Measurements from ENCODE around the gene SIDT2. TPM values are rescaled to one million over a fixed set of nuclear protein-coding genes. Genes with fewer than 3 reads are reported as not detected.

The SIDT2 gene
- total RNA-seq, 4 donors from 2014 or later: 42.6 to 130 (median 74.7) TPM

GRCh38 chr11:117191680-117192400 lies 13.3 kb downstream of the SIDT2 start:
- DNase-seq (ENCODE audit: low spot score in 2 of 2): peak in 1 of 2 donors; percentile 55
- Histone ChIP-seq H3K4me3 (no peak overlapping the region), H3K36me3 (peaks cover 91% of the 10 kb centered on the region), H3K4me1 (peaks cover 12% of the 10 kb centered on the region), H3K27me3 (no peaks in the 10 kb centered on the region), H3K27ac (no peak overlapping the region), H3K9me3 (no peaks in the 10 kb centered on the region)
- TF ChIP-seq POLR2AphosphoS5 (IDR thresholded peaks at IDR 0.05) (no peak), EP300 (IDR thresholded peaks at IDR 0.05) (no peak), POLR2A (IDR thresholded peaks at IDR 0.05) (no peak), CTCF (IDR thresholded peaks at IDR 0.05) (no peak)
- 93% methylated on average over 26 of the region's 26 CpGs for WGBS

- Histone ChIP-seq H3K27me3 (no peaks in the 10 kb centered on the region), H3K4me1 (peaks cover 13% of the 10 kb centered on the region), H3K9me3 (no peaks in the 10 kb centered on the region), H3K4me3 (no peak overlapping the region), H3K27ac (no peak overlapping the region), H3K36me3 (peaks cover 88% of the 10 kb centered on the region)
- WGBS: 96% methylated on average over 17 of the region's 17 CpGs
- TF ChIP-seq CTCF (IDR thresholded peaks at IDR 0.05) (no peak), POLR2AphosphoS5 (IDR thresholded peaks at IDR 0.05) (no peak), EP300 (IDR thresholded peaks at IDR 0.05) (no peak), POLR2A (IDR thresholded peaks at IDR 0.05) (no peak)
- DNase-seq (ENCODE audit: low spot score in 2 of 2): peak in 1 of 2 donors; percentile 56
Measured at GRCh38 chr11:117192401-117192875, 13.9 kb downstream of the SIDT2 start.

- DNase-seq (ENCODE audit: low spot score in 2 of 2): peak in 1 of 2 donors; percentile 53
- Histone ChIP-seq H3K27ac (no peak overlapping the region), H3K4me3 (no peak overlapping the region), H3K4me1 (peaks cover 16% of the 10 kb centered on the region), H3K27me3 (no peaks in the 10 kb centered on the region), H3K9me3 (no peaks in the 10 kb centered on the region), H3K36me3 (peaks cover 79% of the 10 kb centered on the region)
- WGBS: 83% methylated on average over 12 of the region's 15 CpGs
- no peak for TF ChIP-seq CTCF (IDR thresholded peaks at IDR 0.05)
- no peak for TF ChIP-seq POLR2AphosphoS5 (IDR thresholded peaks at IDR 0.05)
- no peak for TF ChIP-seq EP300 (IDR thresholded peaks at IDR 0.05)
- no peak for TF ChIP-seq POLR2A (IDR thresholded peaks at IDR 0.05)
Measured at GRCh38 chr11:117193130-117194020, 14.8 kb downstream of the SIDT2 start.

- H3K9me3 ChIP-seq: no peaks in the 10 kb centered on the region
- TF ChIP-seq POLR2AphosphoS5 (IDR thresholded peaks at IDR 0.05): no peak
- TF ChIP-seq EP300 (IDR thresholded peaks at IDR 0.05): no peak
- no peak overlapping the region for H3K27ac ChIP-seq
- peaks cover 22% of the 10 kb centered on the region for H3K4me1 ChIP-seq
- DNase-seq (ENCODE audit: low spot score in 2 of 2): no peak
- no peak overlapping the region for H3K4me3 ChIP-seq
- peaks cover 70% of the 10 kb centered on the region for H3K36me3 ChIP-seq
- WGBS: 88% methylated on average over 5 of the region's 5 CpGs
- H3K27me3 ChIP-seq: no peaks in the 10 kb centered on the region
Measured at GRCh38 chr11:117194267-117194666, 15.7 kb downstream of the SIDT2 start.

- H3K27ac ChIP-seq: no peak overlapping the region
- peaks cover 60% of the 10 kb centered on the region for H3K36me3 ChIP-seq
Measured at GRCh38 chr11:117195258-117195657, 16.7 kb downstream of the SIDT2 start.

More at GRCh38 chr11:117195258-117195657, 16.7 kb downstream of the SIDT2 start:
- H3K27me3 ChIP-seq: no peaks in the 10 kb centered on the region
- H3K9me3 ChIP-seq: no peaks in the 10 kb centered on the region
- 85% methylated on average over 4 of the region's 4 CpGs for WGBS
- TF ChIP-seq EP300 (IDR thresholded peaks at IDR 0.05): no peak
- TF ChIP-seq POLR2AphosphoS5 (IDR thresholded peaks at IDR 0.05): no peak
- TF ChIP-seq POLR2A (IDR thresholded peaks at IDR 0.05): no peak
- TF ChIP-seq CTCF (IDR thresholded peaks at IDR 0.05): no peak
- peaks cover 18% of the 10 kb centered on the region for H3K4me1 ChIP-seq
- DNase-seq (ENCODE audit: low spot score in 2 of 2): no peak
- H3K4me3 ChIP-seq: no peak overlapping the region
